Esophagus muscularis mucosa (tissue), 3 donors: ENCODE results near the gene RASGRF1.
"Not testable (repeated sequence)": the region's sequence is repeated elsewhere in the genome, so short reads cannot be mapped to it uniquely, and the experiment has no call there.

ENCODE experiments used
- POLR2AphosphoS5 ChIP-seq, 2 donors: sonication (generic); formaldehyde crosslinking; IDR thresholded peaks; one replicate each; pipeline ENCODE4 v1.6.1; 2017; ENCODE audit warnings: antibody characterized with exemption in 2 of 2
- TF ChIP-seq, protein P1 (sequence below), 3 experiments: fragments of 200-600 bp in 2 of 3; fragments of 450-650 bp in 1 of 3; sonication (generic) in 2 of 3; IDR thresholded peaks; one replicate each; pipeline ENCODE4 v1.5.1; 2017 to 2019; ENCODE audit warnings: antibody characterized with exemption in 3 of 3, mild to moderate bottlenecking in 2 of 3, moderate library complexity in 1 of 3

- TF ChIP-seq, protein P1, sequence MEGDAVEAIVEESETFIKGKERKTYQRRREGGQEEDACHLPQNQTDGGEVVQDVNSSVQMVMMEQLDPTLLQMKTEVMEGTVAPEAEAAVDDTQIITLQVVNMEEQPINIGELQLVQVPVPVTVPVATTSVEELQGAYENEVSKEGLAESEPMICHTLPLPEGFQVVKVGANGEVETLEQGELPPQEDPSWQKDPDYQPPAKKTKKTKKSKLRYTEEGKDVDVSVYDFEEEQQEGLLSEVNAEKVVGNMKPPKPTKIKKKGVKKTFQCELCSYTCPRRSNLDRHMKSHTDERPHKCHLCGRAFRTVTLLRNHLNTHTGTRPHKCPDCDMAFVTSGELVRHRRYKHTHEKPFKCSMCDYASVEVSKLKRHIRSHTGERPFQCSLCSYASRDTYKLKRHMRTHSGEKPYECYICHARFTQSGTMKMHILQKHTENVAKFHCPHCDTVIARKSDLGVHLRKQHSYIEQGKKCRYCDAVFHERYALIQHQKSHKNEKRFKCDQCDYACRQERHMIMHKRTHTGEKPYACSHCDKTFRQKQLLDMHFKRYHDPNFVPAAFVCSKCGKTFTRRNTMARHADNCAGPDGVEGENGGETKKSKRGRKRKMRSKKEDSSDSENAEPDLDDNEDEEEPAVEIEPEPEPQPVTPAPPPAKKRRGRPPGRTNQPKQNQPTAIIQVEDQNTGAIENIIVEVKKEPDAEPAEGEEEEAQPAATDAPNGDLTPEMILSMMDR (IDR thresholded peaks at IDR 0.05), result not testable (repeated sequence)
- TF ChIP-seq POLR2AphosphoS5 (IDR thresholded peaks at IDR 0.05), result not testable (repeated sequence)
These were observed 162.4 kb downstream of the RASGRF1 start for GRCh38 chr15:78928176-78928575.
